CD4-positive, alpha-beta memory T cell (primary cell): ENCODE results near the gene KCNH6. TPM values are rescaled to one million over a fixed set of nuclear protein-coding genes. Genes with fewer than 3 reads are reported as not detected.

Experiments used
- CTCF ChIA-PET: fragments of 350-600 bp; sonication (Branson Sonifier 250); formaldehyde crosslinking; loops from one replicate; lab custom pipeline; 2021; ENCODE audit warnings: inconsistent platforms; ENCODE audit not compliant: partially characterized antibody; lab: Charles Lee
- POLR2A ChIA-PET: fragments of 350-600 bp; sonication (Branson Sonifier 250); formaldehyde crosslinking; loops from one replicate; lab custom pipeline; 2021; ENCODE audit not compliant: partially characterized antibody; lab: Charles Lee
- DNase-seq, 5 donors: peaks; one replicate each; pipeline versions ENCODE4 v3.0.0 to v3.0.0-alpha.2; 2020 to 2022; ENCODE audit warnings: mixed read lengths in 1 of 5
- H3K27ac ChIP-seq: one replicate; pipeline ENCODE4 v1.7.0; 2013; ENCODE audit warnings: low read depth, low read length
- H3K27me3 ChIP-seq: 2 replicates; pipeline ENCODE4 v1.7.0; 2013; ENCODE audit warnings: mild to moderate bottlenecking, low read length, moderate library complexity; ENCODE audit not compliant: insufficient read depth
- H3K36me3 ChIP-seq: 2 replicates; pipeline ENCODE4 v1.7.0; 2013; ENCODE audit warnings: mild to moderate bottlenecking, low read length, moderate library complexity; ENCODE audit not compliant: insufficient read depth
- H3K4me1 ChIP-seq: 2 replicates; pipeline ENCODE4 v1.7.0; 2013; ENCODE audit warnings: mild to moderate bottlenecking, low read length, moderate library complexity; ENCODE audit not compliant: insufficient read depth
- H3K4me3 ChIP-seq, 2 donors: one replicate each; pipeline ENCODE4 v1.7.0; 2013; ENCODE audit warnings: low read length in 2 of 2, mild to moderate bottlenecking in 1 of 2
- H3K9me3 ChIP-seq, 2 donors: one replicate each; pipeline ENCODE4 v1.7.0; 2013; ENCODE audit warnings: low read length in 2 of 2, control low read depth in 1 of 2; ENCODE audit not compliant: control insufficient read depth in 1 of 2
- H3K27ac Mint-ChIP-seq, 7 donors: one replicate each; pipeline ENCODE4 v1.8.0; 2020 to 2021; ENCODE audit warnings: mixed read lengths in 7 of 7, mild to moderate bottlenecking in 6 of 7, inconsistent platforms in 3 of 7, moderate library complexity in 3 of 7
- H3K27me3 Mint-ChIP-seq, 2 donors: one replicate each; pipeline ENCODE4 v1.8.0; 2020 to 2021; ENCODE audit warnings: mixed read lengths in 2 of 2
- H3K36me3 Mint-ChIP-seq, 2 donors: one replicate each; pipeline ENCODE4 v1.8.0; 2020 to 2021; ENCODE audit warnings: mixed read lengths in 2 of 2, inconsistent platforms in 1 of 2, mild to moderate bottlenecking in 1 of 2
- H3K4me1 Mint-ChIP-seq, 4 donors: one replicate each; pipeline ENCODE4 v1.8.0; 2020 to 2021; ENCODE audit warnings: mixed read lengths in 4 of 4, mild to moderate bottlenecking in 1 of 4
- H3K4me3 Mint-ChIP-seq, 8 donors: one replicate each; pipeline ENCODE4 v1.8.0; 2020 to 2021; ENCODE audit warnings: mixed read lengths in 8 of 8, mild to moderate bottlenecking in 7 of 8, moderate library complexity in 6 of 8, inconsistent platforms in 3 of 8
- H3K9me3 Mint-ChIP-seq, 8 donors: one replicate each; pipeline ENCODE4 v1.8.0; 2020 to 2021; ENCODE audit warnings: mixed read lengths in 8 of 8, mild to moderate bottlenecking in 5 of 8, inconsistent platforms in 3 of 8, moderate library complexity in 1 of 8
- intact Hi-C: fragments of 100-400 bp; cut with micrococcal nuclease; formaldehyde crosslinking; loops from one replicate; pipeline ENCODE4 v1.15.1; 2023
- polyA plus RNA-seq, 2 donors: library from polyadenylated mRNA; unstranded; fragments of 300-500 nt; fragmentation: Illumina TruSeq; gene quantifications; one replicate each; pipeline ENCODE4 v1.2.3, GENCODE V29; 2021
- total RNA-seq, 2 experiments: library from RNA; stranded (reverse); gene quantifications; one replicate each; pipeline ENCODE4 v1.2.3, GENCODE V29; 2021

The KCNH6 gene
- total and polyA plus RNA-seq, 4 experiments from 2014 or later = not detected

DNA sequence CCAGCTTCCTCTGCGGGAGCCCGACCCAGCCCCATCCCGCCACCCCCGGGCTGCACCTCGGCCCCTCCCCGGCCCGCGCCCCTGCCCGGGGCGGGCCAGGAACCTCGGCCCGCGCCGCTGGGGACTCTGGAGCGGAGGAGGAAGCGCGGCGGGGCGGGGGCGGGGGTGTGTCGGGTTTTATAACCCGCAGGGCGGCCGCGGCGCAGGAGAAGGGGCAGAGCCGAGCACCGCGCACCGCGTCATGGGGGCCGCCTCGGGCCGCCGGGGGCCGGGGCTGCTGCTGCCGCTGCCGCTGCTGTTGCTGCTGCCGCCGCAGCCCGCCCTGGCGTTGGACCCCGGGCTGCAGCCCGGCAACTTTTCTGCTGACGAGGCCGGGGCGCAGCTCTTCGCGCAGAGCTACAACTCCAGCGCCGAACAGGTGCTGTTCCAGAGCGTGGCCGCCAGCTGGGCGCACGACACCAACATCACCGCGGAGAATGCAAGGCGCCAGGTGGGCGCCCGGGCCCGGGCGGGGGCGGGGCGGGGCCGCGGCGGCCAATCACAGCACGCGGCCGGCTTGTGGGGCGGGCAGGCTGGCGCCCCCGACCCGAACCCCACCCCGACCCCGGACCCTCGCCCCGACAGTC lies 46.2 kb upstream of the KCNH6 start, which contains the start of gene ACE:
Gene ACE (plus strand): TSS at position 208 of the 626 bp plus-strand sequence. CDS start 34 bp downstream, at position 242.
- H3K36me3 Mint-ChIP-seq = peaks cover 0 to 6% of the 10 kb centered on the region in 2 donors
- ChIA-PET CTCF (interaction anchor here (0.6 to 8.8 kb wide), 10 partner anchors 23 to 371 kb away, joined by 3 to 339 read pairs (median 5); partner anchors contain the start of gene CYB561), POLR2A (interaction anchor here (1.1 to 6.7 kb wide), 12 partner anchors 24 to 218 kb away, joined by 3 to 125 read pairs (median 10); partner anchors contain the start of genes CYB561, DCAF7 and TACO1)
- H3K9me3 Mint-ChIP-seq = no peaks in the 10 kb centered on the region
- DNase-seq = peak; percentile 47 to 58 (median 55)
- H3K4me3 ChIP-seq = peak within 1 kb of the TSS; percentile 29 to 43
- no peaks in the 10 kb centered on the region for H3K27me3 Mint-ChIP-seq
- intact Hi-C loops = loop anchor here (2.0 kb wide), 1 partner anchor 30 kb away; the partner anchor contains the start of gene CYB561
- peaks cover 8% of the 10 kb centered on the region for H3K27me3 ChIP-seq
- H3K9me3 ChIP-seq = no peaks in the 10 kb centered on the region
- H3K4me3 Mint-ChIP-seq = peak within 1 kb of the TSS; percentile 78 to 90 (median 84)
- H3K36me3 ChIP-seq = no peaks in the 10 kb centered on the region
- H3K4me1 Mint-ChIP-seq = peaks cover 8 to 34% (median 16%) of the 10 kb centered on the region in 4 donors
- H3K27ac Mint-ChIP-seq = peak within 1 kb of the TSS in 3 of 7 donors; percentile 64 to 66 (median 66)
- H3K27ac ChIP-seq = no peak within 1 kb of the TSS
- peaks cover 27% of the 10 kb centered on the region for H3K4me1 ChIP-seq

DNA sequence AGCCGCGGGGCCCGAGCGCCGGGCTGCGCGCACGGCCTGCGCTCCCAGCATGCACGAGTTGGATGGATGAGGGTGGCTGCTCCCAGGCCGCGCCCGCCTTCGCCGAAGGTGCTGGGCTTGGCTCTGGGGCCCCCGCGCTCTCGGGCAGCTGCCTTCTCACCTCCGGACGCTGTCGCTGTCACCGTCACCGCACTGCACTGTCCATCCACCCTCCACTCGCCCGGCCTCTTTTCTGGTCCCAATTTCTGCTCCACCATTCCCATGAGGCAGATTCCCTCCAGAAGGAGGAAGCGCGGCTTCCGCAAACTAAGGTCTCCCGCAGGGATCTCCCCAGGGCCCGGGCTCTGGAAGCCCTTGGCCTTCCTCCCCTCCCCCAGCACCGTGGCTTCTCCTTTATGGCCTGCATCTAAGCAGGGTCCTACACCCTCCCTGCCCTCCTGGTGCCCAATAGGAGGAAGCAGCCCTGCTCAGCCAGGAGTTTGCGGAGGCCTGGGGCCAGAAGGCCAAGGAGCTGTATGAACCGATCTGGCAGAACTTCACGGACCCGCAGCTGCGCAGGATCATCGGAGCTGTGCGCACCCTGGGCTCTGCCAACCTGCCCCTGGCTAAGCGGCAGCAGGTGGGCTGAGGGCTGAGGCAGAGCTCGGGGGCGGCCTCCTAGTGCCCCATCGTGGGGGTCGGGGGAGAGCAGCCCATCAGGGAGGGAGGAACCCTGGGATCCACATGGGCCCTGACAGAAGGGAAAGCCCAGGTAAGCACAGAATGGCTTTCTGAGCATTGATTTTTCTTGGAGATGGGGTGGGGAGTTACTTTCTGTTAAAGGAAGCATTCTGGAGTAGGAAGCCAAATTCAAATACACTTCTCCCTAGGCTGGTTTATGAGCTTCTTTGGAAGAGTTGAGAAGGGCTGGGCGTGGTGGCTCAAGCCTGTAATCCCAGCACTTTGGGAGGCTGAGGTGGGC lies 45.4 kb upstream of the KCNH6 start:
- H3K36me3 Mint-ChIP-seq = peaks cover 0 to 9% of the 10 kb centered on the region in 2 donors
- peaks cover 8% of the 10 kb centered on the region for H3K27me3 ChIP-seq
- H3K27ac Mint-ChIP-seq = peak overlapping the region in 2 of 7 donors; percentile 66
- intact Hi-C loops = loop anchor here (2.0 kb wide), 1 partner anchor 31 kb away; the partner anchor contains the start of gene CYB561
- H3K4me1 ChIP-seq = peaks cover 27% of the 10 kb centered on the region
- peak overlapping the region; percentile 29 to 43 for H3K4me3 ChIP-seq
- H3K27ac ChIP-seq = no peak overlapping the region
- H3K27me3 Mint-ChIP-seq = no peaks in the 10 kb centered on the region
- H3K9me3 ChIP-seq = no peaks in the 10 kb centered on the region
- H3K9me3 Mint-ChIP-seq = no peaks in the 10 kb centered on the region
- ChIA-PET POLR2A (interaction anchor here (0.9 to 6.7 kb wide), 17 partner anchors 8 to 217 kb away, joined by 3 to 125 read pairs (median 6); partner anchors contain the start of genes CYB561, DCAF7 and MAP3K3), CTCF (interaction anchor here (0.6 to 8.8 kb wide), 26 partner anchors 9 to 232 kb away, joined by 3 to 339 read pairs (median 5); partner anchors contain the start of genes CYB561, MAP3K3 and TACO1)
- no peaks in the 10 kb centered on the region for H3K36me3 ChIP-seq
- H3K4me1 Mint-ChIP-seq = peaks cover 8 to 34% (median 16%) of the 10 kb centered on the region in 4 donors
- H3K4me3 Mint-ChIP-seq = peak overlapping the region; percentile 78 to 90 (median 84)
- DNase-seq = peak in 1 of 5 donors; percentile 9

DNA sequence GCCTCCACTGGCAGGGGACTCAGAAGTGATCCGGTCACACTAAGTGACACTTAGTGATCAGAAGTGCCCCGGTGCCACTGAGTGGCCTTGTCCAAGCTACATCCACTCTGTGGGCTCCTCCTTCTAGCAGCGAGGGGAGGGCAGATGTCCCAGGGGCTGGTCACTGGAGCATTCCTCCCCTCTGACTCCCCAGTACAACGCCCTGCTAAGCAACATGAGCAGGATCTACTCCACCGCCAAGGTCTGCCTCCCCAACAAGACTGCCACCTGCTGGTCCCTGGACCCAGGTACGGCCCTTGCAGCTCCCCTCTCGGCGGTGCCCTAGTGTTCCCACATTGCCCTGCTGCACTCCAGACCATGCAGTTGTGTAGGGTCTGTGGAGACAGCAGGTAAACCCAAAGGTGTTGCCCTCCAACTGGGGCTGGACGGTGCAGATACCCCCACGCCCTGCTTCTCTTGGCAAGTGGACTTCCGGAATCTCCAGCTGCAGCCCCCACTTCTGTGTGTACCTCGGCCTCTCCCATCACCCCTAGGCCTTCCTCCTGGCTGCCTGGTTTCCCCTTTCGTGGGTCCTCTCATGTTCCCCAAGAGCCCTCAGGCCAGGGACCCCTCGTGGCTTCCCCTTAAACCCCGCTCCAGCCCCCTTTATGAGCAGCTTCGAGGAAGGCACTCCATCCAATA lies 44.2 kb upstream of the KCNH6 start:
- Histone ChIP-seq H3K27me3 (peaks cover 8% of the 10 kb centered on the region), H3K36me3 (no peaks in the 10 kb centered on the region), H3K4me1 (peaks cover 27% of the 10 kb centered on the region), H3K4me3 (no peak overlapping the region), H3K27ac (no peak overlapping the region), H3K9me3 (no peaks in the 10 kb centered on the region)
- Mint-ChIP-seq H3K4me1 (peaks cover 8 to 34% (median 16%) of the 10 kb centered on the region in 4 donors), H3K36me3 (peaks cover 5 to 15% of the 10 kb centered on the region in 2 donors), H3K27me3 (no peaks in the 10 kb centered on the region), H3K27ac (peak overlapping the region in 5 of 7 donors; percentile 32 to 75 (median 57)), H3K9me3 (no peaks in the 10 kb centered on the region), H3K4me3 (peak overlapping the region; percentile 49 to 86 (median 70))
- ChIA-PET POLR2A (interaction anchor here (0.6 to 6.7 kb wide), 17 partner anchors 9 to 221 kb away, joined by 3 to 125 read pairs (median 5); partner anchors contain the start of genes CYB561, LIMD2, MAP3K3 and TACO1), CTCF (interaction anchor here (0.6 to 8.8 kb wide), 26 partner anchors 8 to 231 kb away, joined by 3 to 339 read pairs (median 5); partner anchors contain the start of genes CYB561, MAP3K3 and TACO1)
- DNase-seq = peak; percentile 76 to 83 (median 77)
- intact Hi-C loops = loop anchor here (1.0 kb wide), 3 partner anchors 54 to 133 kb away; no protein-coding TSS in a partner anchor

DNA sequence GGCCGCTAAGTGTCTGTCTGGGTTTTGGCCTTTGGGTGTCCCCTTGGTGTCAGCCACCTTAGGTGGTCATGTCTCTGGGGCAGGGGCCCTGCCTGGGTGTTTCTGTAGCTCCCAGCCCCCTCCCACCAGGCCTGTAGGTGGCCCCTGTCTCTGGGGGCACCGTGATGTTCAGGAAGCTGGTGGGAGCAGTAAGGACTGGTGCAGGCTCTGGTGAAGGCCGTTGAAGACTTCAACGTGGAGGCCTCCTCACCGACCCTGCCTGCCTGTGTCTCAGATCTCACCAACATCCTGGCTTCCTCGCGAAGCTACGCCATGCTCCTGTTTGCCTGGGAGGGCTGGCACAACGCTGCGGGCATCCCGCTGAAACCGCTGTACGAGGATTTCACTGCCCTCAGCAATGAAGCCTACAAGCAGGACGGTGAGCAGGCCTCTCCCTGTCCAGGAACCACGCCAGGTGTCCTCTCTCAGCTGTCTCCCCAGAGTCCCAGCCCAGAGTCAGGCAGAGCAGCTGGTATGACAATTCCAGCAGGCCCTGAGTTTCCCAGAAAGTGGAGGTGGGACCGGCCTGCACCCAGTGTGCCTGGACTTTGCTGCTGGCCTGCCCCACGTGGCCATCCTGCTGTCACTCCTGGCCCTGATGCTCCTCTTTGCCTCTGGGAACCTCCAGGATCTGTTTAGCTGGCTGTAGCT lies 43.5 kb upstream of the KCNH6 start:
- no peak for DNase-seq
- Histone ChIP-seq H3K4me3 (no peak overlapping the region), H3K9me3 (no peaks in the 10 kb centered on the region), H3K4me1 (peaks cover 23% of the 10 kb centered on the region), H3K36me3 (no peaks in the 10 kb centered on the region), H3K27ac (no peak overlapping the region), H3K27me3 (peaks cover 8% of the 10 kb centered on the region)
- CTCF ChIA-PET = interaction anchor here (1.2 to 8.8 kb wide), 17 partner anchors 11 to 230 kb away, joined by 4 to 339 read pairs (median 7); partner anchors contain the start of gene CYB561
- Mint-ChIP-seq H3K4me1 (peaks cover 8 to 27% (median 15%) of the 10 kb centered on the region in 4 donors), H3K27me3 (no peaks in the 10 kb centered on the region), H3K4me3 (no peak overlapping the region), H3K27ac (no peak overlapping the region), H3K9me3 (no peaks in the 10 kb centered on the region), H3K36me3 (peaks cover 5 to 15% of the 10 kb centered on the region in 2 donors)
- intact Hi-C loops = loop anchor here (1.0 kb wide), 3 partner anchors 54 to 133 kb away; no protein-coding TSS in a partner anchor
- POLR2A ChIA-PET = interaction anchor here (1.2 to 6.7 kb wide), 11 partner anchors 10 to 219 kb away, joined by 3 to 125 read pairs (median 12); partner anchors contain the start of genes CYB561 and MAP3K3

DNA sequence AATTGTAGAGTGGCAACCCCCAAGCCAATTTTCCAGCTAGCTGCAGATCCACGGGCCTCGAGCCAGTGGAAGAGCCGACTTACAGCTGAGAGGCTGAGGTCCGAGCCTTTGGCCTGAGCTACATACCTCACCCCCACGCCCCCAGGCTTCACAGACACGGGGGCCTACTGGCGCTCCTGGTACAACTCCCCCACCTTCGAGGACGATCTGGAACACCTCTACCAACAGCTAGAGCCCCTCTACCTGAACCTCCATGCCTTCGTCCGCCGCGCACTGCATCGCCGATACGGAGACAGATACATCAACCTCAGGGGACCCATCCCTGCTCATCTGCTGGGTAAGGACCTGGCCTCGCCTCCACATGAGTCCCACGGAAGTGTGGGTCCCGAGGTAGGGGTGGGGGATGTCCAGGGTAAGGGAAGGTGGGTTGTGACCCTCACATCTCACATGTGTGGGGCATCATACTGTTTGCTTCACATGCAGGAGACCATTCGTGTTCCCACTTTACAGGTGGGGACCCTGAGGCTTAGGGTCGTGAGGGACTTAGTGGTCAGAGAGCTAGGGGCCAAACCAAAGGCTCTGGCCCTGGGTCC lies 42.9 kb upstream of the KCNH6 start:
- no peak for DNase-seq
- no peak overlapping the region for H3K4me3 ChIP-seq
- Mint-ChIP-seq H3K9me3 (no peaks in the 10 kb centered on the region), H3K4me3 (no peak overlapping the region), H3K36me3 (peaks cover 5 to 15% of the 10 kb centered on the region in 2 donors), H3K4me1 (peaks cover 8 to 25% (median 14%) of the 10 kb centered on the region in 4 donors), H3K27me3 (no peaks in the 10 kb centered on the region), H3K27ac (no peak overlapping the region)
- intact Hi-C loops = no loop called here
- H3K36me3 ChIP-seq = no peaks in the 10 kb centered on the region
- peaks cover 8% of the 10 kb centered on the region for H3K27me3 ChIP-seq
- peaks cover 20% of the 10 kb centered on the region for H3K4me1 ChIP-seq
- POLR2A ChIA-PET = interaction anchor here (1.5 to 6.7 kb wide), 6 partner anchors 34 to 131 kb away, joined by 8 to 125 read pairs (median 54); partner anchors contain the start of gene CYB561
- no peak overlapping the region for H3K27ac ChIP-seq
- no peaks in the 10 kb centered on the region for H3K9me3 ChIP-seq
- CTCF ChIA-PET = interaction anchor here (1.5 to 8.8 kb wide), 10 partner anchors 11 to 135 kb away, joined by 4 to 339 read pairs (median 14); partner anchors contain the start of gene CYB561
